ENCODE measurements around the gene APOBEC3B. TPM values are rescaled to one million over a fixed set of nuclear protein-coding genes. Genes with fewer than 3 reads are reported as not detected.
"Not testable (repeated sequence)": the region's sequence is repeated elsewhere in the genome, so short reads cannot be mapped to it uniquely, and the experiment has no call there.

Gene APOBEC3B
- total RNA-seq, 2 experiments from 2014 or later: not detected

GRCh38 chr22:38986629-38987028 lies 4.5 kb downstream of the APOBEC3B start:
- H3K27me3 Mint-ChIP-seq: no peaks in the 10 kb centered on the region
- peaks cover 0 to 18% of the 10 kb centered on the region in 2 experiments for H3K9me3 ChIP-seq (ENCODE audit: control insufficient read depth in 1 of 2, insufficient read depth in 1 of 2, low read length in 2 of 2)
- H3K4me3 Mint-ChIP-seq: no peak overlapping the region
- H3K36me3 Mint-ChIP-seq (ENCODE audit: low read depth): no peaks in the 10 kb centered on the region
- H3K27me3 ChIP-seq (ENCODE audit: control insufficient read depth in 1 of 2, insufficient read depth in 2 of 2, low read length in 2 of 2): no peaks in the 10 kb centered on the region
- H3K4me1 ChIP-seq (ENCODE audit: insufficient read depth, low read length): peaks cover 84% of the 10 kb centered on the region
- ATAC-seq (ENCODE audit: poor library complexity) (no peak), DNase-seq (no peak)
- ChIA-PET POLR2A (no interaction called here), CTCF (no interaction called here)
- no peak overlapping the region for H3K4me3 ChIP-seq (ENCODE audit: low read length)
- no peak overlapping the region for H3K27ac ChIP-seq (ENCODE audit: low read depth in 1 of 2, low read length in 2 of 2)
- TF ChIP-seq CTCF (IDR thresholded peaks at IDR 0.05): no peak
- no peaks in the 10 kb centered on the region for H3K36me3 ChIP-seq (ENCODE audit: insufficient read depth, low read length)
- H3K27ac Mint-ChIP-seq: no peak overlapping the region
- peaks cover 34% of the 10 kb centered on the region for H3K4me1 Mint-ChIP-seq (ENCODE audit: low read depth)
- no peaks in the 10 kb centered on the region for H3K9me3 Mint-ChIP-seq
- intact Hi-C loops (cut with DNase I, micrococcal nuclease): no loop called here

- Histone ChIP-seq H3K9me3 (ENCODE audit: control insufficient read depth in 1 of 2, insufficient read depth in 1 of 2, low read length in 2 of 2) (peaks cover 0 to 18% of the 10 kb centered on the region in 2 experiments), H3K4me1 (ENCODE audit: insufficient read depth, low read length) (peaks cover 76% of the 10 kb centered on the region), H3K4me3 (ENCODE audit: low read length) (no peak overlapping the region), H3K27me3 (ENCODE audit: control insufficient read depth in 1 of 2, insufficient read depth in 2 of 2, low read length in 2 of 2) (no peaks in the 10 kb centered on the region), H3K27ac (ENCODE audit: low read depth in 1 of 2, low read length in 2 of 2) (no peak overlapping the region), H3K36me3 (ENCODE audit: insufficient read depth, low read length) (no peaks in the 10 kb centered on the region)
- no peak for TF ChIP-seq CTCF (IDR thresholded peaks at IDR 0.05)
- Mint-ChIP-seq H3K36me3 (ENCODE audit: low read depth) (no peaks in the 10 kb centered on the region), H3K27ac (peak overlapping the region; percentile 33), H3K4me3 (no peak overlapping the region), H3K9me3 (no peaks in the 10 kb centered on the region), H3K27me3 (no peaks in the 10 kb centered on the region), H3K4me1 (ENCODE audit: low read depth) (peaks cover 27% of the 10 kb centered on the region)
- ATAC-seq (ENCODE audit: poor library complexity): no peak
- ChIA-PET CTCF (no interaction called here), POLR2A (no interaction called here)
- no peak for DNase-seq
- intact Hi-C loops (cut with DNase I, micrococcal nuclease): no loop called here
Measured at GRCh38 chr22:38987171-38987895, 5.2 kb downstream of the APOBEC3B start.

GRCh38 chr22:38989466-38989865 lies 7.3 kb downstream of the APOBEC3B start:
- intact Hi-C loops (cut with DNase I, micrococcal nuclease): no loop called here
- CTCF ChIA-PET: no interaction called here
- no peak overlapping the region for H3K27ac Mint-ChIP-seq

GRCh38 chr22:38992871-38993371 lies 10.8 kb downstream of the APOBEC3B start:
- H3K4me3 Mint-ChIP-seq; H3K4me3 ChIP-seq (ENCODE audit: low read length); POLR2A ChIA-PET; H3K27ac Mint-ChIP-seq; H3K36me3 Mint-ChIP-seq (ENCODE audit: low read depth); H3K27ac ChIP-seq (ENCODE audit: low read depth in 1 of 2, low read length in 2 of 2); H3K9me3 ChIP-seq (ENCODE audit: control insufficient read depth in 1 of 2, insufficient read depth in 1 of 2, low read length in 2 of 2); H3K36me3 ChIP-seq (ENCODE audit: insufficient read depth, low read length); DNase-seq; H3K27me3 ChIP-seq (ENCODE audit: control insufficient read depth in 1 of 2, insufficient read depth in 2 of 2, low read length in 2 of 2); CTCF ChIA-PET; H3K9me3 Mint-ChIP-seq; H3K4me1 Mint-ChIP-seq (ENCODE audit: low read depth); intact Hi-C loops (cut with DNase I, micrococcal nuclease); H3K27me3 Mint-ChIP-seq: not testable (repeated sequence)
- peak; percentile 44 for ATAC-seq (ENCODE audit: poor library complexity)
- H3K4me1 ChIP-seq (ENCODE audit: insufficient read depth, low read length): peaks cover 27% of the 10 kb centered on the region

More at GRCh38 chr22:38989466-38989865, 7.3 kb downstream of the APOBEC3B start:
- Histone ChIP-seq H3K27me3 (ENCODE audit: control insufficient read depth in 1 of 2, insufficient read depth in 2 of 2, low read length in 2 of 2) (no peaks in the 10 kb centered on the region), H3K4me1 (ENCODE audit: insufficient read depth, low read length) (peaks cover 61% of the 10 kb centered on the region), H3K36me3 (ENCODE audit: insufficient read depth, low read length) (no peaks in the 10 kb centered on the region), H3K27ac (ENCODE audit: low read depth in 1 of 2, low read length in 2 of 2) (no peak overlapping the region), H3K4me3 (ENCODE audit: low read length) (no peak overlapping the region), H3K9me3 (ENCODE audit: control insufficient read depth in 1 of 2, insufficient read depth in 1 of 2, low read length in 2 of 2) (no peaks in the 10 kb centered on the region)
- Mint-ChIP-seq H3K4me3 (no peak overlapping the region), H3K27me3 (no peaks in the 10 kb centered on the region), H3K4me1 (ENCODE audit: low read depth) (peaks cover 21% of the 10 kb centered on the region), H3K9me3 (no peaks in the 10 kb centered on the region), H3K36me3 (ENCODE audit: low read depth) (no peaks in the 10 kb centered on the region)
- peak in 5 of 14 experiments; percentile 25 to 60 (median 50) for DNase-seq
- TF ChIP-seq CTCF (IDR thresholded peaks at IDR 0.05): no peak
- no peak for ATAC-seq (ENCODE audit: poor library complexity)
- POLR2A ChIA-PET: no interaction called here

All from CD4-positive, alpha-beta T cell (primary cell).